HG03095 (cell line): ENCODE results near the gene DMRTA2.

Source experiments
- ATAC-seq: cut with Tn5 transposase; IDR thresholded peaks from one replicate; pipeline ENCODE4 v1.9.1; 2021; ENCODE audit warnings: moderate library complexity; ENCODE audit not compliant: unreplicated experiment

DMRTA2 gene

DNA sequence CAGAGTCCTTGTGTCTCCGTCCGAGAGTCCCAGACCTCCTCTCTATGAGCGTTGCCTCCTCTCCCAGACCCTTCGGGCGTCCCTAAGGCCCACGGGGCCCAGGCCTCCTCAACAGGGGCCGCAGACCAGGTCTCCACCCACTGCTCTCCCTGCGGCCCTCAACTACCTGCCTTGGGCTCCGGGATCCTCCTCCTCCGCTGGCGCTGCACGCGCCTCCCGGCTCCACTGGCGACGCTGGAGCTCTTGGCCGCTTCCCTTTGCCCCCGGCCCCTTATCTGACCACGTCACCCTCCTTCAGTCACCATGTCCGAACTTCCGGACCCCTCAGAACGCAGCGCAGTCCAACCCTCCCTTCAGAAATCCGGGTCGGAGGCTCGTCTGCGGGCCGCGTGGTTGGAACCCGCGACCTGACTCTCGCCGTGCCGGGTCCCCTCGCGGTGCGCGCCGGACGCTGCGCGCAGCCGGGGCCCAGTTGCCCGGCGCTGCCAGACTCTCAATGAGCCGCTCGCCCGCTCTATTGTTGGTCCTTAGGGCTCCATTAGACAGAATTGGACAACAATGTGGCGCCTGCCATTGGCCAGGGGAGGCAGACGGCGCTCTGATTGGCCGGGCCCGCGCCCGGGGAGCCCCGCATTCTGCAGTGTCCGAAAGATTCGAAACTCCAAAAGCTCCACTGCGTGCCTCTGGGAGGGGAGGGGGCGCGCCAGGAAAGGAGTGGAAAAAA lies at the start of gene DMRTA2:
TSS of gene DMRTA2 (minus strand) at position 498 of the 724 bp plus-strand sequence. CDS start 1,907 bp downstream, outside the sequence.
- no peak for ATAC-seq

DNA sequence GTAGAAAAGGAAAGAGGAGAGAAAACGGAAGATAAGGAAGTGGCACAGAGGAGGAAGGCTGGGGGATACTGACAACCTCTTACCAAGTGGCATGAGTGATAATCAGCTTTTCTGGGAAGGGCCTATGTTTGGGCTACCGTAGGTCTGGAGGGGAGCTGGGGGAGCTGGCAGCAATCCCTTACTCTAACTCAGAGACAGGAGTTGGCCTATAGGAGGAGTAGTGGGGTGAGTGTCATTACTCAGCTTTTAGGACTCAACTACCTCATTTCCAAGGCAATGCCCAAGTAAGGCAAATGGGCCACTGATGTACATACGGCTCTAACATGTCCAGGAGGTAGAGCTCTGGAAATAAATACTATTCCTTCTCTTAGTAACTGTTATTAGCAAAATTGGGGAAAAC lies 48.7 kb upstream of the DMRTA2 start:
- ATAC-seq, result no peak

- no peak for ATAC-seq
These were observed 39.7 kb upstream of the DMRTA2 start for GRCh38 chr1:50462964-50463363.

DNA sequence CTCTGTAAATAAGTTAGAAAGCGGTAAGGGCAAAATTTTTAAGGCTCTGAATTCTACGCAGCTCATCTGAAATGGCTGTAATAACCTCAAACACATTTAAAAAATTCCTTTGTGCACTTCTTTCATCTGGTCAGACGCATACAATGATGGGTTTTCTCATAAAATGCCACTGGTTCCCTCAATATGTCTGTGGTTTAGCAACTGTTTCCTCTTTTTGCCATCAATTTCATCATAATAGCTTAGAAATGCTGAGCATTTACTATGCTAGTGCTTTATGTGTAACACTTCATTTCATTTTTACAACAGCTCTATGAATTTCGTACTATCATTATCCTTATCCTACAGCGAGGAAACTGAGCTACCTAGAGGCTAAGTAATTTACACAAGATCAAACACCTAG lies 35.3 kb upstream of the DMRTA2 start:
- no peak for ATAC-seq

GRCh38 chr1:50454911-50455310 lies 31.7 kb upstream of the DMRTA2 start:
- ATAC-seq, result no peak

- no peak for ATAC-seq
These were observed 30.0 kb upstream of the DMRTA2 start for GRCh38 chr1:50453266-50453665.

- no peak for ATAC-seq
These were observed 29.5 kb upstream of the DMRTA2 start for GRCh38 chr1:50452700-50453099.

GRCh38 chr1:50450861-50451653 lies 27.8 kb upstream of the DMRTA2 start:
- ATAC-seq, result no peak

DNA sequence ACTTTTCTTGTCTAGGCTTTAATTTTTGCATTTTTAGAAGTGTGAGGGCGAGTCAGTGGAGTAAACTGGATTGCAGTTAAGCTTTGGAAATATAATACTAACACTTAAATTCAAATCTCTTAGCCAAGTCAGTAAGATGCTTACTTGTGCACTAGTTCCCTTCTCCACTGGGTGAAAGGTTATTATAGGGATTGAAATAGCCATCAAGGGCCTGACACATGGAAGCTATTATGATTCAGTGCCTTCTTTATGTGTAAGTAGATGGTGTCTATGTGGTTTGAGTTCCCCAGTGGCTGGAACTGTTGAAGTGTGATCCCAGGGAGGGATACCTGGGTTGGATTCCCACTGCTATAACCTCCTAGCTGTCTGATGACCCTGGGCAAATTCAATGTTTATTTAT lies 24.7 kb upstream of the DMRTA2 start:
- ATAC-seq, result no peak

- no peak for ATAC-seq
These were observed 17.9 kb upstream of the DMRTA2 start for GRCh38 chr1:50441183-50441582.

GRCh38 chr1:50438945-50439344 lies 15.7 kb upstream of the DMRTA2 start:
- no peak for ATAC-seq

DNA sequence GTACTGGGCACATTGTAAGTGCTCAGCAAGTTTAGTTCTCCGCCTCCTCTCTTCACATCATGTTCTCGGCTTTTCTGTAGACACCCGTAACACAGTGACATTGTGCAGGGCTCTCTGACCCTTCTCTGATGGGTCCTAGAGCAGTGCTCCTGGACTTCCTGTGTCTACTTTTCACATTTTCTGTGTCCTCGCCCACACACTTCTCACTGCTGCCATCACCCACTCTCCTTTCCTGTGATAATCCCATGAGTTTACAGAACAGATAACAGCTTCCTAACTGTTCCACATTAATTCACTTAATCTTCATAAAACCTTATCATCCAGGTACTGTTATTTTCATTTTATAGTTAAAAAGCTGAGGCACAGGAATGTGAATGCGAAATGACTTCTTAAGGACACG lies 13.2 kb upstream of the DMRTA2 start:
- no peak for ATAC-seq

DNA sequence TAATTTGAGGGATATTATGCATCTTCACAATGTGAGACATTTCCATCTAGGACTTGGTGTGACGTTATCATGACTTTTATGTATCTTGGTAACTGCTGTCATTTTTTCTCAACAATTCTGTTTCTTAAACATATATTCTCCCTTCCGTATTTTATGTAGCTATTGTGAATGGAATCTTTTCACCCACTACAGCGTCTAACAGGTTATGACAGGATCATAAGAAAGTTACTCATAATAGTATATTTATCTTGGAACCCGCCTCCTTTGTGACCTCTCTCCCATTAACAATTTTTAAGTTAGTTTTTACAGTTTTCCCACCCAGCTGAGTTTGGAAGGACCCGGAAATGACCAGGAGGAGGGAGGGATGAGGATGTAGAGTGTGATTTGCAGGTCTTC lies 6.8 kb upstream of the DMRTA2 start:
- ATAC-seq, result no peak

- no peak for ATAC-seq
These were observed 4.9 kb upstream of the DMRTA2 start for GRCh38 chr1:50427818-50428779.

GRCh38 chr1:50427086-50427817 lies 4.0 kb upstream of the DMRTA2 start:
- no peak for ATAC-seq

- ATAC-seq, result no peak
These were observed 3.5 kb upstream of the DMRTA2 start for GRCh38 chr1:50426702-50427085.

GRCh38 chr1:50426108-50426700 lies 3.0 kb upstream of the DMRTA2 start:
- ATAC-seq, result no peak

DNA sequence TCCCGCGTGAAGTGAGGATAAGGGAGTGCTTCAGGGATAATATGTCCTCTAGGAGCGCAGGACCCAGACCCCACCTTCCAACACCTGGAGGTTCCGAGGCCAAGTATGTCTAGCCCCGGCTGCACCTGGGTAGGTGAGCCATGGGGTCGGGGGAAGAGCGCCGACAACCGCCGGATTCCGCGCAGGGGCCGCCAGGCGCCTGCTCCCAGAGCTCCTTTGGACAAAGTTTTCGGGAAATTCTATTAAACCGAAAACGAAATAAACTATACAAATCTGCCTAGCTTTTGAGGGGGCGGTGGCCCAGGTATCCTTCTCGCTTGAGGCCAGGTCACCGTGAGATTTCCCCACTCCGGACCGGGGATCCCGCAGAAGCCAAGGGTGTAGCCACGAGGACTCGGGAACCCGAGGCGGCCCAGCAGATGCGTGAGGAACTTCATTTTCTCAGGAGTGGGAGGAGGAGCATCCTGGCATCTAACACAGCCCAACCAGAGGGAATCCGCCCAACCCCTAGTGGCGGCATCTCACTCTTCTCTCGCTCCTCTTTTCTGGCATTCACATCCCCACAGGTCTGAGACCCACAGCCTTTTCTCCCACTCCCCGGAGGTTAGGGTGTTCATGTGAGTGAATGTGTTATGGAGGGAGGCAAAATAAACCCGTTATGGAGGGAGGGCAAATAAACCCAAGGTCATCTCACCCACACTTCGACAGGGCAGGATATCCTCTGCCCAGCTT lies 2.3 kb upstream of the DMRTA2 start:
- ATAC-seq, result no peak

DNA sequence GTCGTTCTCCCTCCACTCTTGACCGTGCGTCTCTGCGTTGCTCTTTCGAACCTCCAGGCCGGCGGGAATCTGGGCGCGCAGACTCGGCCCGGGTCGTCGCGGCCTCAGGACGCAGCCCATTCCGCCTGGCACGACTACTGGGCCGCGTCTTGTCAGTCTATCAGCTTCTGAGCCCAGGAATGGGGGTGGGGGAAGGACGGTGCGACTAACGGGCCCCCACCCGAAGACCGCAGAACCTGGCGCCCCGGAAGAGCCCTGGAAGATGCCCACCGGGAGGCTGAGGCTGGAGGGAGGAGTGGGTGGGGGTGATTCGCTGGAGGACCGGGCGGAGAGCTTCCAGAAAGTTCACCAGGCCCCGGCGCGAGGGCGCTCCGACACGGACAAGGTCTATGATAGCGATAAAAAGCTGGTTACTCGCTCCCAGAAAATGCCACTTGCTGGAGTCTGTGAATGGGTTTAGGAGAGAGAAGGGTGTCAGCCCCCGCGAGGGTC lies 1.7 kb upstream of the DMRTA2 start:
- no peak for ATAC-seq
